GM19397 (cell line): ENCODE measurements around the gene PIKFYVE.
"Not testable (repeated sequence)": the region's sequence is repeated elsewhere in the genome, so short reads cannot be mapped to it uniquely, and the experiment has no call there.

Experiments used
- ATAC-seq: cut with Tn5 transposase; IDR thresholded peaks from one replicate; pipeline ENCODE4 v1.9.1; 2021; ENCODE audit warnings: mild to moderate bottlenecking, moderate library complexity; ENCODE audit not compliant: unreplicated experiment

The PIKFYVE gene

GRCh38 chr2:208297961-208298360 lies 31.9 kb downstream of the PIKFYVE start:
- no peak for ATAC-seq

- no peak for ATAC-seq
Observed at GRCh38 chr2:208300847-208301618, 35.0 kb downstream of the PIKFYVE start.

GRCh38 chr2:208304157-208304556 lies 38.1 kb downstream of the PIKFYVE start:
- ATAC-seq: no peak

GRCh38 chr2:208304695-208305094 lies 38.6 kb downstream of the PIKFYVE start:
- ATAC-seq: no peak

- no peak for ATAC-seq
Observed at GRCh38 chr2:208306291-208306690, 40.2 kb downstream of the PIKFYVE start.

- ATAC-seq: peak; percentile 39
Observed at GRCh38 chr2:208311321-208311720, 45.3 kb downstream of the PIKFYVE start.

GRCh38 chr2:208311954-208312353 lies 45.9 kb downstream of the PIKFYVE start:
- peak; percentile 32 for ATAC-seq

- ATAC-seq: peak; percentile 56
Observed at GRCh38 chr2:208315081-208315788, 49.2 kb downstream of the PIKFYVE start.

GRCh38 chr2:208318127-208318526 lies 52.1 kb downstream of the PIKFYVE start:
- ATAC-seq: no peak

GRCh38 chr2:208319391-208319790 lies 53.3 kb downstream of the PIKFYVE start:
- no peak for ATAC-seq

- peak; percentile 90 for ATAC-seq
Observed at GRCh38 chr2:208320686-208321085, 54.6 kb downstream of the PIKFYVE start.

- no peak for ATAC-seq
Observed at GRCh38 chr2:208326016-208326415, 60.0 kb downstream of the PIKFYVE start.

- ATAC-seq: no peak
Observed at GRCh38 chr2:208329485-208329884, 63.4 kb downstream of the PIKFYVE start.

GRCh38 chr2:208334230-208334629 lies 68.2 kb downstream of the PIKFYVE start:
- no peak for ATAC-seq

GRCh38 chr2:208346756-208347155 lies 80.7 kb downstream of the PIKFYVE start:
- ATAC-seq: no peak

- ATAC-seq: no peak
Observed at GRCh38 chr2:208350610-208351009, 84.6 kb downstream of the PIKFYVE start.

GRCh38 chr2:208352644-208353567 lies 86.9 kb downstream of the PIKFYVE start:
- ATAC-seq: no peak

GRCh38 chr2:208354964-208355381 lies 88.9 kb downstream of the PIKFYVE start:
- no peak for ATAC-seq

GRCh38 chr2:208356420-208356819 lies 90.4 kb downstream of the PIKFYVE start:
- not testable (repeated sequence) for ATAC-seq

GRCh38 chr2:208356846-208357574 lies 91.0 kb downstream of the PIKFYVE start:
- no peak for ATAC-seq
